Endothelial cell of umbilical vein (primary cell): ENCODE results near the gene DENND5B. TPM values are rescaled to one million over a fixed set of nuclear protein-coding genes. Genes with fewer than 3 reads are reported as not detected.

Experiments used
- BruUV-seq: library from RNA; stranded (reverse); fragments of 400-500 nt; replicated peaks from 2 replicates; lab custom pipeline; 2021; lab: Mats Ljungman, UMichigan
- CTCF ChIA-PET: fragments of 300-600, 350-600 bp; sonication (Branson Sonifier 250); formaldehyde crosslinking; loops from one replicate; lab custom pipeline; 2021; ENCODE audit warnings: antibody characterized with exemption, inconsistent platforms; lab: Charles Lee
- POLR2A ChIA-PET: fragments of 300-600, 350-600 bp; sonication (Branson Sonifier 250); formaldehyde crosslinking; loops from one replicate; lab custom pipeline; 2021; ENCODE audit warnings: antibody characterized with exemption, inconsistent platforms; lab: Charles Lee
- DNase-seq: peaks from one replicate; pipeline ENCODE4 v3.0.0-alpha.2; 2011; ENCODE audit warnings: low read depth, low spot score
- FAIRE-seq: peaks from 2 replicates; lab custom pipeline; 2011; peaks lifted over from hg19 to GRCh38; lab: Jason Lieb, UNC
- H2AFZ ChIP-seq: 2 replicates; pipeline ENCODE4 v1.6.0; 2012; ENCODE audit warnings: low read depth, low read length, control low read depth, inconsistent platforms
- H3K27ac ChIP-seq: 2 replicates; pipeline ENCODE4 v1.5.1; 2011; ENCODE audit warnings: low read depth, mild to moderate bottlenecking, control low read depth, low read length, moderate library complexity; ENCODE audit not compliant: insufficient read depth
- H3K27me3 ChIP-seq, 2 experiments: 2 replicates each; pipeline versions ENCODE4 v1.6.0 to v1.6.1; 2011; ENCODE audit warnings: low read length in 2 of 2, mixed read lengths in 1 of 2; ENCODE audit not compliant: control insufficient read depth in 2 of 2, insufficient read depth in 2 of 2
- H3K36me3 ChIP-seq, 2 experiments: 2 replicates in 1 of 2; 3 replicates in 1 of 2; pipeline ENCODE4 v1.5.1; 2011; ENCODE audit warnings: low read length in 2 of 2, mild to moderate bottlenecking in 1 of 2, moderate library complexity in 1 of 2; ENCODE audit not compliant: control insufficient read depth in 2 of 2, insufficient read depth in 2 of 2; ENCODE audit errors: extremely low read depth in 1 of 2
- H3K4me1 ChIP-seq: 3 replicates; pipeline ENCODE4 v1.5.1; 2011; ENCODE audit warnings: mild to moderate bottlenecking, low read length; ENCODE audit not compliant: control insufficient read depth, insufficient read depth; ENCODE audit errors: extremely low read depth
- H3K4me2 ChIP-seq: 2 replicates; pipeline ENCODE4 v1.6.1; 2011; ENCODE audit warnings: low read length, control low read depth, mixed read lengths; ENCODE audit not compliant: insufficient read depth
- H3K4me3 ChIP-seq, 3 experiments: fragments of 200-600 bp in 1 of 3; sonication (generic), shearing (Covaris generic) in 1 of 3; replicated peaks in 1 of 3; 2 replicates each; pipeline ENCODE4 v1.5.1; 2011 to 2016; ENCODE audit warnings: control low read depth in 3 of 3, low read length in 3 of 3, mild to moderate bottlenecking in 2 of 3, inconsistent platforms in 1 of 3, low read depth in 1 of 3, moderate library complexity in 1 of 3; ENCODE audit not compliant: insufficient read depth in 1 of 3
- H3K79me2 ChIP-seq: 2 replicates; pipeline ENCODE4 v1.6.0; 2012; ENCODE audit warnings: low read length, inconsistent platforms; ENCODE audit not compliant: control insufficient read depth, insufficient read depth
- H3K9ac ChIP-seq: replicated peaks from 2 replicates; pipeline ENCODE3; 2011; ENCODE audit warnings: low read length, control low read depth; ENCODE audit not compliant: insufficient read depth; ENCODE audit errors: extremely low read depth
- H3K9me1 ChIP-seq: replicated peaks from 3 replicates; pipeline ENCODE4 v1.6.0; 2011; ENCODE audit warnings: mild to moderate bottlenecking, low read length; ENCODE audit not compliant: control insufficient read depth, insufficient read depth; ENCODE audit errors: extremely low read depth
- H3K9me3 ChIP-seq: replicated peaks from 2 replicates; pipeline ENCODE4 v1.5.1; 2012; ENCODE audit warnings: low read length, inconsistent platforms; ENCODE audit not compliant: control insufficient read depth, insufficient read depth
- H4K20me1 ChIP-seq: replicated peaks from 2 replicates; pipeline ENCODE3; 2011; ENCODE audit warnings: mild to moderate bottlenecking, low read length; ENCODE audit not compliant: control insufficient read depth, insufficient read depth; ENCODE audit errors: extremely low read depth
- CTCF ChIP-seq, 2 donors: IDR thresholded peaks; 1 replicate in 1 of 2; 2 replicates in 1 of 2; pipeline ENCODE4 v1.5.1; 2011; ENCODE audit warnings: low read length in 2 of 2, mild to moderate bottlenecking in 2 of 2, moderate library complexity in 2 of 2, control low read depth in 1 of 2, inconsistent platforms in 1 of 2, low read depth in 1 of 2; ENCODE audit not compliant: insufficient read depth in 1 of 2; ENCODE audit errors: extremely low read depth in 1 of 2
- EZH2 ChIP-seq: IDR thresholded peaks from 2 replicates; pipeline ENCODE4 v1.6.1; 2012; ENCODE audit warnings: borderline replicate concordance, low read depth, mild to moderate bottlenecking, moderate library complexity, low read length, inconsistent platforms; ENCODE audit not compliant: severe bottlenecking
- FOS ChIP-seq: IDR thresholded peaks from 2 replicates; pipeline ENCODE4 v1.6.1; 2011; ENCODE audit warnings: mild to moderate bottlenecking, low read length, moderate library complexity, borderline replicate concordance; ENCODE audit not compliant: insufficient read depth
- GATA2 ChIP-seq: IDR thresholded peaks from 2 replicates; pipeline ENCODE4 v1.7.0; 2011; ENCODE audit warnings: low read depth, mild to moderate bottlenecking, moderate library complexity, mixed read lengths, low read length; ENCODE audit not compliant: insufficient read length, insufficient read depth
- JUN ChIP-seq: IDR thresholded peaks from 2 replicates; pipeline ENCODE4 v1.6.1; 2011; ENCODE audit warnings: borderline replicate concordance, low read depth; ENCODE audit not compliant: insufficient read length, insufficient read depth
- MYC ChIP-seq: IDR thresholded peaks from one replicate; pipeline ENCODE4 v1.6.1; 2011; ENCODE audit warnings: mild to moderate bottlenecking, low read depth, low read length
- POLR2A ChIP-seq: IDR thresholded peaks from 2 replicates; pipeline ENCODE4 v1.6.1; 2012; ENCODE audit warnings: low read depth, mild to moderate bottlenecking, control low read depth, low read length
- POLR2AphosphoS5 ChIP-seq: IDR thresholded peaks from 2 replicates; pipeline ENCODE4 v1.6.1; 2012; ENCODE audit warnings: low read depth, mild to moderate bottlenecking, control low read depth, low read length, moderate library complexity; ENCODE audit not compliant: insufficient read depth
- dilution Hi-C: fragments of 300-500 bp; cut with MboI; formaldehyde crosslinking; loops from one replicate; pipeline ENCODE4 v1.15.0; 2019; ENCODE audit warnings: low sequenced_read_pairs; ENCODE audit not compliant: extremely low pct_ligation_motif_present
- intact Hi-C: fragments of 100-400 bp; cut with micrococcal nuclease; formaldehyde crosslinking; loops from one replicate; pipeline ENCODE4 v1.10.0; 2022
- polyA plus RNA-seq, 4 experiments: library from polyadenylated mRNA; depleted of rRNA in 3 of 4; stranded (reverse) in 3 of 4; unstranded in 1 of 4; fragments of >200 nt; gene quantifications; 2 replicates each; pipeline versions ENCODE4 v1.2.1 to v1.2.3, GENCODE V29; 2011 to 2012; ENCODE audit warnings: missing spikeins in 1 of 4
- total RNA-seq: library from RNA; stranded (reverse); gene quantifications from 2 replicates; pipeline ENCODE4 v1.2.3, GENCODE V29; 2021
- TF ChIP-seq, protein P1 (sequence below): IDR thresholded peaks from 2 replicates; pipeline ENCODE4 v1.6.1; 2011; ENCODE audit not compliant: insufficient read depth, insufficient read length

DENND5B gene
- total and polyA plus RNA-seq, 2 donors (not counting 3 experiments of a cell fraction or from before 2014, with no cell fraction given), result 10.3 to 18.3 TPM

GRCh38 chr12:31521964-31522363 lies 69.0 kb downstream of the DENND5B start:
- Histone ChIP-seq H3K9me1 (no peaks in the 10 kb centered on the region), H3K27me3 (no peaks in the 10 kb centered on the region), H2AFZ (no peak overlapping the region), H4K20me1 (no peaks in the 10 kb centered on the region), H3K27ac (no peak overlapping the region), H3K9me3 (no peaks in the 10 kb centered on the region), H3K79me2 (peaks cover 17% of the 10 kb centered on the region), H3K9ac (no peak overlapping the region), H3K4me2 (no peak overlapping the region), H3K4me1 (peaks cover 41% of the 10 kb centered on the region), H3K36me3 (no peaks in the 10 kb centered on the region), H3K4me3 (no peak overlapping the region)
- DNase-seq (no peak), FAIRE-seq (no peak)
- TF ChIP-seq EZH2 (no peak), CTCF (IDR thresholded peaks at IDR 0.05; ENCODE audit: extremely low read depth in 1 of 2, insufficient read depth in 1 of 2, low read depth in 1 of 2, low read length in 2 of 2) (no peak)
- ChIA-PET POLR2A (no interaction called here), CTCF (interaction anchor here (0.7 to 1.8 kb wide), 3 partner anchors 15 to 119 kb away, joined by 3 to 6 read pairs (median 6); no protein-coding TSS in a partner anchor)
- intact Hi-C loops, result no loop called here
- no TSS peak for BruUV-seq
- dilution Hi-C loops, result no loop called here

DNA sequence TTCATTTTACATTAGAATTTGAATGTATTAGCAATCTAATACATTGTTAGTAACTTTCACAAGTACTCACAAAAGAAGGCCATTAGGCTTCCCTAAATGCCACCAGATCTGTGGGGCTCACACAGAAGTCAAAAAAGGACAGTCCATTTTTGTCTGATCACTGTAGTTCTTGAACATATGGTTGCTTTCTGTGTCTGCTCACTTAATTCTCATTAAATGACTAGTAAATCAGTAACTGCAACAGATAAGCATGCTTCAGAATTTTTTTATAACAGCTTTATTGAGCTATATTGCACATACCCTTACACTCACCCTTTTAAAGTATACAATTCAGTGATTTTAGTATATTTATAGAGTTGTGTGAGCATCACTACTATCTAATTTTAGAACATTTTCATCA lies 71.4 kb downstream of the DENND5B start:
- ChIA-PET POLR2A (interaction anchor here (1.1 kb wide), 1 partner anchor 82 kb away, joined by 3 read pairs; no protein-coding TSS in a partner anchor), CTCF (interaction anchor here (1.0 to 2.1 kb wide), 4 partner anchors 16 to 116 kb away, joined by 5 to 12 read pairs (median 6); no protein-coding TSS in a partner anchor)
- Histone ChIP-seq H3K4me2 (peak overlapping the region; percentile 60), H3K79me2 (peaks cover 17% of the 10 kb centered on the region), H3K9me3 (no peaks in the 10 kb centered on the region), H3K4me1 (peaks cover 41% of the 10 kb centered on the region), H3K27me3 (no peaks in the 10 kb centered on the region), H4K20me1 (no peaks in the 10 kb centered on the region), H3K27ac (peak overlapping the region; percentile 97), H3K4me3 (no peak overlapping the region), H3K9ac (peak overlapping the region; percentile 77), H2AFZ (no peak overlapping the region), H3K9me1 (no peaks in the 10 kb centered on the region), H3K36me3 (no peaks in the 10 kb centered on the region)
- intact Hi-C loops (loop anchor here (1.0 kb wide), 1 partner anchor 12 kb away; no protein-coding TSS in a partner anchor), dilution Hi-C loops (no loop called here)
- DNase-seq, result no peak
- TF ChIP-seq MYC, result no peak
- no peak for TF ChIP-seq CTCF (IDR thresholded peaks at IDR 0.05; ENCODE audit: extremely low read depth in 1 of 2, insufficient read depth in 1 of 2, low read depth in 1 of 2, low read length in 2 of 2)
- TF ChIP-seq, protein P1, sequence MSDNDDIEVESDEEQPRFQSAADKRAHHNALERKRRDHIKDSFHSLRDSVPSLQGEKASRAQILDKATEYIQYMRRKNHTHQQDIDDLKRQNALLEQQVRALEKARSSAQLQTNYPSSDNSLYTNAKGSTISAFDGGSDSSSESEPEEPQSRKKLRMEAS, result no peak
- TF ChIP-seq JUN, result no peak
- no peak for TF ChIP-seq EZH2
- TF ChIP-seq GATA2, result no peak
- no peak for TF ChIP-seq POLR2A
- TF ChIP-seq POLR2AphosphoS5, result no peak
- no peak for TF ChIP-seq FOS
- no peak for FAIRE-seq
- BruUV-seq, result no TSS peak
